Measurements from ENCODE around the gene CSGALNACT2.

Gene CSGALNACT2

DNA sequence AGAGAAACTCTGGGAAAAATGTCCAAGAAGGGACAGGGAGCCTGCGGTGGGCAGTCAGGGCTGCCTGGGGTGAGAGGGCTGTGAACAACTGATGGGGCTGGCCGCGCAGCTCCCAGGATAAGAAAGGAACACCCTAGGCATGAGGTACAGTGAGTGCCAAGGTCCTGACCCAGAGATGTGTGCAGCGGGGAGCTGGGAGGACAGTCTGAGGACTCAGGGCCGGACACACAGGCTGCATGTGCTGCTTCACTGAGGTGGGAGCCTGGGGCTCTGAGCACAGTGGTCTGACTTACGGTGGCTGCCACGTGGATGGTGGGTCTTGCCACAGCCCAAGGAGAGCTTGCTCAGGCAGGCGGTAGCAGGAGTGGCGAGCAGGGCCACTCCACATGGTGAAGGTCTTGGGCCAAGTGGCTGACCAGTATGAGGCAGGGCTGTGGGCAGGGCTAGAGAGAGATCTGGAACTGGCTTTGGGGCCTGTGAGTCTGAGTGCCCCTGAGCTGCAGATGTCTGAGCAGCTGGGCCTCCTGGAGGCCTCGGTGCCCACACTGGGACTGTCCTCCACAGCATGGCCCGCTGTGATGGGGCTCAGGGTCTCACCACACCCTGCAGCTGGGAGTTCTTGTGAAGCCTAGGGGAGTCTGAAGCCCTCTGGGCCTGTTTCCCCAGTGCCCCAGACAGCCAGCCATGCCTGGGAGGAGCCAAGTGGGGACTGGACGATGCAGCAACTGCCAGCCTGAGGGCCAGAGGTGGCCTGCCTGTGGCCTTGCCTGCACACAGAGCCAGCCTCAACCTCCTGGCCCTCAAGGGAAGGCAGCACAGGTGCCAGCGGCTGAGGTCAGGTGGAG lies 68.4 kb downstream of the CSGALNACT2 start:
- Histone ChIP-seq H3K4me1 (ENCODE audit: control insufficient read depth in 1 of 2, insufficient read depth in 2 of 2, low read length in 2 of 2) (peaks cover 3 to 7% of the 10 kb centered on the region in 2 donors), H3K36me3 (ENCODE audit: control insufficient read depth in 1 of 2, insufficient read depth in 2 of 2, low read length in 2 of 2) (no peaks in the 10 kb centered on the region), H3K4me3 (ENCODE audit: low read depth in 1 of 2, low read length in 2 of 2) (no peak overlapping the region), H3K9ac (ENCODE audit: low read depth in 1 of 2, low read length in 2 of 2) (no peak overlapping the region), H3K27ac (ENCODE audit: low read depth, low read length) (no peak overlapping the region), H3K9me3 (ENCODE audit: control insufficient read depth in 1 of 2, low read length in 2 of 2) (no peaks in the 10 kb centered on the region), H3K27me3 (ENCODE audit: control insufficient read depth in 1 of 2, insufficient read depth in 2 of 2, low read length in 2 of 2) (no peaks in the 10 kb centered on the region)

DNA sequence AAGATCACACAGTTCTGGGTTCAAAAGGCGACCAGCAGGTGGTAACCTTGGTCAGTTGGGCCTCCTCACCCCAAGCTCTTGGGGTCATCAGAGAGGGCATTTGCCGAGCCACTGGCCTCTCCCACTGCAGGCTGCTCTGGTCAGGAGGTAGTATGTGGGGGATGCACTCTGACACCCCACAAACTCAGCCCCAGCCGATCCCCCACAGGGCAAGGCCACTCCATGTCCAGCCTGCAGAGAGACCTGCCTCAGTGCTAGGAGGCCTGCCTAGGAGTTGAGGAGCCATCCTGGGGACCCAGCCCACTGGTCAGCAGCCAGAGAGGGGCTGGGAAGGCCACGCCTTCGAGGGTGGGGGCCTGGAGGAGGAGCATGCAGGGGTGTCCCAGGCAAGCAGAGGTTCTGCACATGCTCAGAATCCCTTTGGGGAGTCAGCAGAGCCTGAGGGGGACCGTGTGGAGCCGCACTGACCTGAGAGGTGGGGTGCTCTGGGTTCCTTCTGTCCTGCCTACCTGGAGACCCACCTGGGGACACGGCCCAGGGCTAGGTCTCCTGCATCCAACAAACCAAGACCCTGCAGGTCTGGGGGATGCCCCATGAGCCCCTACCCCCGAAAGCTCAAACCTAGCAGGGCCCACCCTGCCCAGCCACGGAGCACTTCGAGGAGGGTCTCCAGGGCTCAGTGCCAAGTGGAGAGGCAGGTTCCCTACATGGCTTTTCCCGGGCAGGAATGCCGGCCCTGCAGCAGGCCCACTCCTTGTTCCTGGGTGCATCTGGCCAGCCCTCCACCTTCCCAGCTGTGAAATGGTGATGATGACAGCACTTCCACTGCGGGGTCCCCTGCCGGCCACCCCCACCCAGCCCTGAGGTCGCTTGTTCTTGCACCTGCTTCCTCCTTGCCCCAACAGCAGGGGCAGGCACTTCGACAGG lies 70.2 kb downstream of the CSGALNACT2 start:
- Histone ChIP-seq H3K4me1 (ENCODE audit: control insufficient read depth in 1 of 2, insufficient read depth in 2 of 2, low read length in 2 of 2) (no peaks in the 10 kb centered on the region), H3K9me3 (ENCODE audit: control insufficient read depth in 1 of 2, low read length in 2 of 2) (no peaks in the 10 kb centered on the region), H3K27ac (ENCODE audit: low read depth, low read length) (no peak overlapping the region), H3K4me3 (ENCODE audit: low read depth in 1 of 2, low read length in 2 of 2) (no peak overlapping the region), H3K36me3 (ENCODE audit: control insufficient read depth in 1 of 2, insufficient read depth in 2 of 2, low read length in 2 of 2) (no peaks in the 10 kb centered on the region), H3K27me3 (ENCODE audit: control insufficient read depth in 1 of 2, insufficient read depth in 2 of 2, low read length in 2 of 2) (no peaks in the 10 kb centered on the region), H3K9ac (ENCODE audit: low read depth in 1 of 2, low read length in 2 of 2) (no peak overlapping the region)

DNA sequence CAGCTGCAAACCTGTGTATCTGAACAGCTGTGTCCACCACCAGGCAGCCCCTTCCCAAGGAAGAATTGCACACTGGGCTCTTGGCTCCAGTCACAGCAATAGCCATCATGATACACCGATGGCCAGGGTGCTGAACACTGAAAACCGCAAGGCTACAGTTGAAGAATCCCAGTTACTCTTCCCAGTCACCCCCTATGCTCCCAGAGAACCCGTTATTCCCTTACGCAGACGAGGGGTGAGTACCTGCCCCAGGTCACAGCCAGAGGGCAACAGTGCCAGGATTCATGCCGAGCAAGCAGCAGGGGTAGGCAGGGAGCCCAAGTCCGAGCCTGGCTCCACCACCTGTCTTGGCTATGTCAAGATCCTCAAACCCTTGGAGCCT lies 70.8 kb downstream of the CSGALNACT2 start:
- Histone ChIP-seq H3K27me3 (ENCODE audit: control insufficient read depth in 1 of 2, insufficient read depth in 2 of 2, low read length in 2 of 2) (no peaks in the 10 kb centered on the region), H3K27ac (ENCODE audit: low read depth, low read length) (no peak overlapping the region), H3K9ac (ENCODE audit: low read depth in 1 of 2, low read length in 2 of 2) (no peak overlapping the region), H3K4me3 (ENCODE audit: low read depth in 1 of 2, low read length in 2 of 2) (no peak overlapping the region), H3K36me3 (ENCODE audit: control insufficient read depth in 1 of 2, insufficient read depth in 2 of 2, low read length in 2 of 2) (no peaks in the 10 kb centered on the region), H3K4me1 (ENCODE audit: control insufficient read depth in 1 of 2, insufficient read depth in 2 of 2, low read length in 2 of 2) (no peaks in the 10 kb centered on the region), H3K9me3 (ENCODE audit: control insufficient read depth in 1 of 2, low read length in 2 of 2) (no peaks in the 10 kb centered on the region)

DNA sequence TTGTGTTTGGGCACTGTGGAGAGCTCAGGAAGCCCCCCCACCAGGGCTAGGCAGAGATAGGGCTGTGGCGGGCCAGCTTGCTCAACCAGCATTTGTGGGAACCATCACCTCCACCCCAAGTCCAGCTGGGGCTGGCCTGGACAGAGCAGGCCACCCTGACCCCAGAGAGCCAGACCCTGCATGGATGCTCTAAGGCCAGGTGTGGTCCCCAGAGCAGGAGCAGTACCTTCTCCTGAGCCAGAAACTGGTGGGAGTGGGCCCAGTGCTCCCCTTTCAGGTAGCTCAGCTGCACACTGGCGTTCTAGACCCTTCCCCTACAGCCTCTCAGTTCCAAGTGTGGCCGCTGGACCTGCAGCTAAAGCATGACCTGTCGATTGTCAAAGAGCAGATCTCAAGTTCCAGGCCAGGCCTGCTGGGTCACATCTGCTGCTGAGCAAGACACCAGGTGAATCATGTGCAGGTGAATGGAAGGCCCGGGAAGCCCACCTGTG lies 71.5 kb downstream of the CSGALNACT2 start:
- Histone ChIP-seq H3K9ac (ENCODE audit: low read depth in 1 of 2, low read length in 2 of 2) (no peak overlapping the region), H3K9me3 (ENCODE audit: control insufficient read depth in 1 of 2, low read length in 2 of 2) (no peaks in the 10 kb centered on the region), H3K27ac (ENCODE audit: low read depth, low read length) (no peak overlapping the region)

DNA sequence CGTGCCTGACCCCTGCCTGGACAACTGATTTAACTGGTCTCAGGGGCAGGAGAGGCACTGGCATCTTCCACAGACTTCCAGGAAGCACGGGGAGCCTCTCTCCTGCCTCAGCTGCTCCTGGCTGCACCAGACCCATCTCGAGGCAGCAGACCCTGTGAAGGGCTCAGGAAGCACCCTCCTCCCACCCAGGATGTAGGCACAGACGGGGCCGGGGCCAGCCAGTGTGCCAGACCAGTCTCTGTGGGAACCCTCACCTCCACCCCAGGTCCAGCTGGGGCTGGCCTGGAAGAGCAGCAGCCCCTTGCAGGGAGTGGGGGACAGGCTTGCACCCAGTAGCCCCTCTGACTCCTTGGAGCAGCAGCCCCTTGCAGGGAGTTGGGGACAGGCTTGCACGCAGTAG lies 72.3 kb downstream of the CSGALNACT2 start:
- no peak overlapping the region for H3K27ac ChIP-seq (ENCODE audit: low read depth, low read length)
- no peaks in the 10 kb centered on the region for H3K4me1 ChIP-seq (ENCODE audit: control insufficient read depth in 1 of 2, insufficient read depth in 2 of 2, low read length in 2 of 2)
- no peak overlapping the region for H3K4me3 ChIP-seq (ENCODE audit: low read depth in 1 of 2, low read length in 2 of 2)
- no peaks in the 10 kb centered on the region for H3K9me3 ChIP-seq (ENCODE audit: control insufficient read depth in 1 of 2, low read length in 2 of 2)
- H3K27me3 ChIP-seq (ENCODE audit: control insufficient read depth in 1 of 2, insufficient read depth in 2 of 2, low read length in 2 of 2): no peaks in the 10 kb centered on the region
- no peak overlapping the region for H3K9ac ChIP-seq (ENCODE audit: low read depth in 1 of 2, low read length in 2 of 2)
- no peaks in the 10 kb centered on the region for H3K36me3 ChIP-seq (ENCODE audit: control insufficient read depth in 1 of 2, insufficient read depth in 2 of 2, low read length in 2 of 2)

More for the DNA sequence above, 71.5 kb downstream of the CSGALNACT2 start:
- H3K4me3 ChIP-seq (ENCODE audit: low read depth in 1 of 2, low read length in 2 of 2): no peak overlapping the region
- no peaks in the 10 kb centered on the region for H3K4me1 ChIP-seq (ENCODE audit: control insufficient read depth in 1 of 2, insufficient read depth in 2 of 2, low read length in 2 of 2)
- H3K27me3 ChIP-seq (ENCODE audit: control insufficient read depth in 1 of 2, insufficient read depth in 2 of 2, low read length in 2 of 2): no peaks in the 10 kb centered on the region
- no peaks in the 10 kb centered on the region for H3K36me3 ChIP-seq (ENCODE audit: control insufficient read depth in 1 of 2, insufficient read depth in 2 of 2, low read length in 2 of 2)

DNA sequence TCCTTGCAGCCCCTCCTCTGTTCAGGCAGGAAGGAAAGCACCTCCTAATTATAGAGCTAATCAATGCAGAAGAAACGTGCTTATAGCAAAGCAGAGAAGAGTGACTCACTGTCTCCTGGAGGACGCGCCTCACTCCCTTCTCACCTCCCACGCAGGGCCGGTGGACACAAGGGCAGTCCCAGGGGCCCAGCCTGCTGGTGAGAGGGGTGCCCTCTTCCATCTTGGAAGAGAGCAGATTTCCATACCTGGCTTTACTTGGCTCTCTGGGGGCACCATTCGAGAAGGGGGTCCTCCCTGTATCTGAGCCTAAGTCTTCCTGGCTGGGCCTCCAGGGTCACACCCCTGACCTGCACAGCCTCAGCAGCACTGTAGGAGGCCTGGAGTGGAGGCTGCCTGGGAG lies 72.8 kb downstream of the CSGALNACT2 start:
- H3K9ac ChIP-seq (ENCODE audit: low read depth in 1 of 2, low read length in 2 of 2): no peak overlapping the region
- H3K36me3 ChIP-seq (ENCODE audit: control insufficient read depth in 1 of 2, insufficient read depth in 2 of 2, low read length in 2 of 2): no peaks in the 10 kb centered on the region
- H3K9me3 ChIP-seq (ENCODE audit: control insufficient read depth in 1 of 2, low read length in 2 of 2): no peaks in the 10 kb centered on the region
- no peak overlapping the region for H3K4me3 ChIP-seq (ENCODE audit: low read depth in 1 of 2, low read length in 2 of 2)
- H3K27ac ChIP-seq (ENCODE audit: low read depth, low read length): no peak overlapping the region
- H3K4me1 ChIP-seq (ENCODE audit: control insufficient read depth in 1 of 2, insufficient read depth in 2 of 2, low read length in 2 of 2): no peaks in the 10 kb centered on the region
- no peaks in the 10 kb centered on the region for H3K27me3 ChIP-seq (ENCODE audit: control insufficient read depth in 1 of 2, insufficient read depth in 2 of 2, low read length in 2 of 2)

DNA sequence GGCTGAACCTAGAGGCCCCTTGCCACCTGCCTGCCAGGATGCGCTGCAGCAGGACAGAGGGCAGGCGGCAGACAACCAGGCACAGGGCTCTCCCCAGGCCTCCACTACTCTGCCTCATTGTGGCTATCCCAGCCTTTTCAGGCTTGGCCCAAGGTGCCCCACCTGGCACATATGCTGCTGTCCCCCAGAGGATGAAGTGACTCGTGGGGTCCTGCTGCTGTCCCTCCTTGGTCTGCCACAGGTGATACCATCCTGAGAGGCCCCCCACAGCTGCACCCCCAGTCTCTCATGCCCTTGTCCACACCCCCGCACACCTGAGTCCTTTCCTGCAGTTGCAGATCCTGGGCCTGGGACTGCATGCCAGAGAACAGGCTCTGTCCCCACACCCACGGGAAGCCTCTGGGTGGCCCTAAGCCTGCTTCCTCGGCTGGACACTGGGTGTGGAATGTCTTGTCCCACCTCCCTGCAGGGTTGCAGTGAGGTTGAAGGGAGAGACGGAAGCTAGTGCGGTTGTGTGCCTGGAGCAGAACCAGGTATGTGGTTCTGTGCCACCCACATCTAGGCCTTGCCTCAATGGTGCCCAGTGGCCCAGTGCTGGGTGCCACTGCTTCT lies 73.3 kb downstream of the CSGALNACT2 start:
- Histone ChIP-seq H3K4me1 (ENCODE audit: control insufficient read depth in 1 of 2, insufficient read depth in 2 of 2, low read length in 2 of 2) (no peaks in the 10 kb centered on the region), H3K27ac (ENCODE audit: low read depth, low read length) (no peak overlapping the region), H3K9me3 (ENCODE audit: control insufficient read depth in 1 of 2, low read length in 2 of 2) (no peaks in the 10 kb centered on the region), H3K27me3 (ENCODE audit: control insufficient read depth in 1 of 2, insufficient read depth in 2 of 2, low read length in 2 of 2) (no peaks in the 10 kb centered on the region), H3K4me3 (ENCODE audit: low read depth in 1 of 2, low read length in 2 of 2) (no peak overlapping the region), H3K9ac (ENCODE audit: low read depth in 1 of 2, low read length in 2 of 2) (no peak overlapping the region), H3K36me3 (ENCODE audit: control insufficient read depth in 1 of 2, insufficient read depth in 2 of 2, low read length in 2 of 2) (no peaks in the 10 kb centered on the region)

DNA sequence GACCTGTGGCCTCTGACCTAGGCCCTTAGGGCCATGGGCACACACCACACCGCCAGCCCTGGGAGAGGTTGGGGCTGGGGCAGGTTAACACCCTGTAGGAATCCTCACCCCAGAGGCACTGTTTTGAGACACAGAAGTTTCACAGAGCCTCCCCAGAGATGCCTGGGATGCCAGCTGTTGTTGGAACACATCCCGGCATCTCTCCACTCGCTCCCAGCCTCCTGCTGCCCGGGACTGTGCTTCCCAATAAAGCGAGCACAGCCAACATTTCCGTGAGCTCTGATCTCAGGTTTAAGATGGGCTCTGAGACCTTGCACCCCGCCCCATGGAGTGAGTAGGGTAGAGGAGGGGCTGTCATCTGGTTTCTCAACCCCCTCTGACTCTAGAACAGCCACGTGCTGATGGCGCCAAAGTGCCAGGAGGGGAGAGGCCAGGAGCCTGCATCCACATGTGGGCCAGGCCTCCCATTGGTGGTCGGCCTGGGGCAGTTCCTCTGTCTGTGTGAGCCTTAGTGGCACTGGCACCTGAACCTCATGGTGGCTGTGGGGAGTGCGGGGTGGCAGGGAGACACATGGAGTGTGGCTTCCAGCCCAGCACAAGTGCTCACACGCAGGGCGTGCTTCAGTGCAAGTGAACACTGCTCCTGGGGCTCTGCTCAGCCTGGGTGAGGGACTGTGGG lies 73.9 kb downstream of the CSGALNACT2 start:
- Histone ChIP-seq H3K27me3 (ENCODE audit: control insufficient read depth in 1 of 2, insufficient read depth in 2 of 2, low read length in 2 of 2) (no peaks in the 10 kb centered on the region), H3K4me1 (ENCODE audit: control insufficient read depth in 1 of 2, insufficient read depth in 2 of 2, low read length in 2 of 2) (no peaks in the 10 kb centered on the region), H3K9ac (ENCODE audit: low read depth in 1 of 2, low read length in 2 of 2) (no peak overlapping the region), H3K27ac (ENCODE audit: low read depth, low read length) (no peak overlapping the region), H3K36me3 (ENCODE audit: control insufficient read depth in 1 of 2, insufficient read depth in 2 of 2, low read length in 2 of 2) (no peaks in the 10 kb centered on the region), H3K9me3 (ENCODE audit: control insufficient read depth in 1 of 2, low read length in 2 of 2) (no peaks in the 10 kb centered on the region), H3K4me3 (ENCODE audit: low read depth in 1 of 2, low read length in 2 of 2) (no peak overlapping the region)

DNA sequence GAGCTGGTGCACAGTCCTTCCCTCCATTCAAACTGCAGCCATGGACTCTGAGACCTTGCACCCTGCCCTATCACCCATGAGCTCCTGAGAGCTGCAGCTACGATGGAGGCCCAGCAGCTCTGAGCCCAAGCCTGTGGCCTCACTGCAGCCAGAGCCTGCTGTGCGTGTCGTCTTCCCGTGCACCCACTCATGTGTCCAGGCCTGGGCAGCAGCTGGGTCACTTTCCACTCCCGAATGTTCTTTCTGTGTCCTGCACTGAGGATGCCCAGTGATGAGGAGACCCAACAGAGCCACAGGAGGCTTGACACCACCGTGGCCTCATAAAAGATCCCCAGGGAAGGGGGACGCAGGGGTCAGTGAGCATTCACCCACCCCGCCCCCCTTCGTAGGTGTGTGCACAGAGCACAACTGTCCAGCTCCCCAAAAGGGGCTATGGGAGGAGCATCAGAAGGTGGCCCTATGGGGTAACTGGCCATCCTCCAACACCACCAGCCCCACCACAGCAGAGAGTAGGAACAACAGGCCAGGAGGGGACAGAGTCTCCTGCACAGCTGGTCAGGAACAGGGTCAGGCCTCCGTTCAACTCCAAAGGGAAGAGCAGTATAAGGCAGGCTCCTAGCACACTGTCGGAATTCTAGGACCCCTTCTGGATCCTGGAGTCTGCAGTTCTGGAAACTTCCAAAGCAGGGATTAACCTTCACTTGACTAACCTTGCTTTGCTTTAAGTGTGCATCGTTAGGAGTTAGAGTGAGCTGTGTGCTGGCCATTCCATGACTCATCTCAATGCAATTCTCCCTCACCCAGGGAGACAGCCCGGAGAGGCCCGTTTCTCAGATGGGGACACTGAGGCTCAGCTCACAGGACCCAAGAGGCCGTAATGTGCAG lies 76.1 kb downstream of the CSGALNACT2 start:
- Histone ChIP-seq H3K27ac (ENCODE audit: low read depth, low read length) (no peak overlapping the region), H3K27me3 (ENCODE audit: control insufficient read depth in 1 of 2, insufficient read depth in 2 of 2, low read length in 2 of 2) (no peaks in the 10 kb centered on the region), H3K9ac (ENCODE audit: low read depth in 1 of 2, low read length in 2 of 2) (no peak overlapping the region), H3K4me3 (ENCODE audit: low read depth in 1 of 2, low read length in 2 of 2) (no peak overlapping the region), H3K36me3 (ENCODE audit: control insufficient read depth in 1 of 2, insufficient read depth in 2 of 2, low read length in 2 of 2) (no peaks in the 10 kb centered on the region), H3K9me3 (ENCODE audit: control insufficient read depth in 1 of 2, low read length in 2 of 2) (no peaks in the 10 kb centered on the region), H3K4me1 (ENCODE audit: control insufficient read depth in 1 of 2, insufficient read depth in 2 of 2, low read length in 2 of 2) (no peaks in the 10 kb centered on the region)

All from duodenal mucosa (tissue), 2 donors.